MM.1S (cell line): ENCODE results near the gene YIPF4.

Experiments
- DNase-seq: peaks from one replicate; pipeline ENCODE4 v3.0.0-alpha.2; 2015
- H2AFZ ChIP-seq: fragments of 300-600 bp; sonication (generic); 2 replicates; pipeline ENCODE4 v1.6.0; 2016; ENCODE audit warnings: antibody characterized with exemption, low read length
- H3F3A ChIP-seq: fragments of 300-600 bp; sonication (generic); 2 replicates; pipeline ENCODE4 v1.6.1; 2016; ENCODE audit warnings: mild to moderate bottlenecking, antibody characterized with exemption, low read length, moderate library complexity, mixed read lengths; ENCODE audit not compliant: insufficient read depth
- H3K27ac ChIP-seq: fragments of 300-600 bp; sonication (generic); 2 replicates; pipeline ENCODE4 v1.5.1; 2016; ENCODE audit warnings: mild to moderate bottlenecking, low read length
- H3K27me3 ChIP-seq: fragments of 300-600 bp; sonication (generic); replicated peaks from 2 replicates; pipeline ENCODE4 v1.6.0; 2016; ENCODE audit warnings: low read length; ENCODE audit not compliant: insufficient read depth
- H3K36me3 ChIP-seq: fragments of 300-600 bp; sonication (generic); replicated peaks from 2 replicates; pipeline ENCODE4 v1.6.1; 2016; ENCODE audit warnings: mild to moderate bottlenecking, low read length, mixed read lengths; ENCODE audit not compliant: insufficient read depth
- H3K4me1 ChIP-seq: fragments of 300-600 bp; sonication (generic); 2 replicates; pipeline ENCODE4 v1.6.1; 2016; ENCODE audit warnings: low read length, mixed read lengths
- H3K4me2 ChIP-seq: fragments of 300-600 bp; sonication (generic); 2 replicates; pipeline ENCODE4 v1.6.0; 2016; ENCODE audit warnings: low read depth, low read length
- H3K4me3 ChIP-seq: fragments of 300-600 bp; sonication (generic); 2 replicates; pipeline ENCODE4 v1.5.1; 2016; ENCODE audit warnings: low read length, mixed read lengths
- H3K79me2 ChIP-seq: fragments of 300-600 bp; sonication (generic); 2 replicates; pipeline ENCODE4 v1.6.1; 2016; ENCODE audit warnings: mixed run types, low read length, mixed read lengths
- H3K9ac ChIP-seq: fragments of 300-600 bp; sonication (generic); 2 replicates; pipeline ENCODE4 v1.6.1; 2016; ENCODE audit warnings: low read length, mixed read lengths
- H3K9me2 ChIP-seq: fragments of 300-600 bp; sonication (generic); replicated peaks from 2 replicates; pipeline ENCODE4 v1.6.1; 2016; ENCODE audit warnings: mild to moderate bottlenecking, low read length, mixed read lengths; ENCODE audit not compliant: insufficient read depth
- H3K9me3 ChIP-seq: fragments of 300-600 bp; sonication (generic); replicated peaks from 2 replicates; pipeline ENCODE4 v1.6.1; 2016; ENCODE audit warnings: mild to moderate bottlenecking, low read length, mixed read lengths; ENCODE audit not compliant: insufficient read depth
- H4K20me1 ChIP-seq: fragments of 300-600 bp; sonication (generic); 2 replicates; pipeline ENCODE4 v1.6.1; 2016; ENCODE audit warnings: mild to moderate bottlenecking, low read length, moderate library complexity, mixed read lengths; ENCODE audit not compliant: insufficient read depth
- EZH2 ChIP-seq: fragments of 300-600 bp; sonication (generic); optimal IDR thresholded peaks from 2 replicates; pipeline ENCODE3; 2017; ENCODE audit warnings: low read depth, mild to moderate bottlenecking, antibody characterized with exemption, low read length, mixed read lengths
- EZH2phosphoT487 ChIP-seq: fragments of 300-600 bp; sonication (generic); IDR thresholded peaks from 2 replicates; pipeline ENCODE4 v1.6.1; 2018; ENCODE audit warnings: antibody characterized with exemption, low read length
- TF ChIP-seq, protein P1 (sequence below): fragments of 300-600 bp; sonication (generic); IDR thresholded peaks from 2 replicates; pipeline ENCODE4 v1.5.1; 2016; ENCODE audit warnings: antibody characterized with exemption, low read length, mixed read lengths

YIPF4 gene

DNA sequence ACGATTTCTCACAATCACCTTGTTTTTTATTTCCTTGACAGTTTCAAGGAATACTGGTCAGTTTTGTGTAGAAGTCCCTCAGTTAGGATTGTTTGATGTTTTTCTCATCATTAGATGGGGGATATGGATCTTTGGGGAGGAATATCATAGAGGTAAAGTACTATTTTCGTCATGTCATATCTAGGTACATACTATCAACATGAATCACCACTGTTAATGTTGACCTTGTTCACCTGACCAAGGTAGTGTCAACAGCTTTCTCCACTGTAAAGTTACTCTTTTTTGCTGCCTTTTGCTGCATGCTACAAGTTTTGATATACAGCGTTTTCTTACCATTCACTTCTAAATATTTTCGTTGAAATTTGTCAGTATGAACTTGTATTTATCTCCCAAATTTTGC, 45.7 kb upstream of the YIPF4 start:
- Histone ChIP-seq H4K20me1 (no peaks in the 10 kb centered on the region), H3K4me1 (0 out of 2 replicates have a peak, but pooled peaks cover 6% of the 10 kb centered on the region), H3K9me3 (no peaks in the 10 kb centered on the region), H3K4me3 (no peak overlapping the region), H3K9ac (no peak overlapping the region), H3K79me2 (no peaks in the 10 kb centered on the region), H2AFZ (no peak overlapping the region), H3K36me3 (no peaks in the 10 kb centered on the region), H3K9me2 (no peaks in the 10 kb centered on the region), H3F3A (no peaks in the 10 kb centered on the region), H3K4me2 (no peak overlapping the region), H3K27me3 (no peaks in the 10 kb centered on the region), H3K27ac (no peak overlapping the region)
- TF ChIP-seq EZH2phosphoT487, result no peak
- TF ChIP-seq EZH2, result no peak
- TF ChIP-seq, protein P1, sequence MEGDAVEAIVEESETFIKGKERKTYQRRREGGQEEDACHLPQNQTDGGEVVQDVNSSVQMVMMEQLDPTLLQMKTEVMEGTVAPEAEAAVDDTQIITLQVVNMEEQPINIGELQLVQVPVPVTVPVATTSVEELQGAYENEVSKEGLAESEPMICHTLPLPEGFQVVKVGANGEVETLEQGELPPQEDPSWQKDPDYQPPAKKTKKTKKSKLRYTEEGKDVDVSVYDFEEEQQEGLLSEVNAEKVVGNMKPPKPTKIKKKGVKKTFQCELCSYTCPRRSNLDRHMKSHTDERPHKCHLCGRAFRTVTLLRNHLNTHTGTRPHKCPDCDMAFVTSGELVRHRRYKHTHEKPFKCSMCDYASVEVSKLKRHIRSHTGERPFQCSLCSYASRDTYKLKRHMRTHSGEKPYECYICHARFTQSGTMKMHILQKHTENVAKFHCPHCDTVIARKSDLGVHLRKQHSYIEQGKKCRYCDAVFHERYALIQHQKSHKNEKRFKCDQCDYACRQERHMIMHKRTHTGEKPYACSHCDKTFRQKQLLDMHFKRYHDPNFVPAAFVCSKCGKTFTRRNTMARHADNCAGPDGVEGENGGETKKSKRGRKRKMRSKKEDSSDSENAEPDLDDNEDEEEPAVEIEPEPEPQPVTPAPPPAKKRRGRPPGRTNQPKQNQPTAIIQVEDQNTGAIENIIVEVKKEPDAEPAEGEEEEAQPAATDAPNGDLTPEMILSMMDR, result no peak
- DNase-seq, result no peak

DNA sequence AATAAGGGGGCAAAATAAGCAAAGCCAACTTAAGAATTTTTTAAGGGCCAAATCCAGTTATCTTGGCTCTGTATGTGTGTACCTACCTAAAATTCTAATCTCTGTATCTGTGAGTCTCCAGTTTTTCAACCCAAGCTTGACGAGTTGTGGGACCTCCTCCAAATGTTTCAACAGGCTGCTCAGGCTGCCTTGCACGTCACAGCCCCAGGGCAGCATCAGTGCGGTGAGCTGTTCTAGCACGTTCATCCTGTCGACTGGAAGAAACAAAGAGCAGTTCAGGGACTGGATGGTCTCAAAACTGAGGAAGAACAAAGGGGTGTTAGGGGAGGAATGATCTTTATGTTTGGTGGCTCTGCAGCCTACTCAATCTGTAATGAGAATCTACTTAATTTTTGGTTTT, 42.4 kb upstream of the YIPF4 start:
- no peaks in the 10 kb centered on the region for H3K27me3 ChIP-seq
- no peak for TF ChIP-seq EZH2
- TF ChIP-seq EZH2phosphoT487, result no peak
- TF ChIP-seq, protein P1, result no peak
- H2AFZ ChIP-seq, result no peak overlapping the region
- H3K9me3 ChIP-seq, result no peaks in the 10 kb centered on the region
- H4K20me1 ChIP-seq, result no peaks in the 10 kb centered on the region
- H3K4me1 ChIP-seq, result no peaks in the 10 kb centered on the region
- no peak overlapping the region for H3K9ac ChIP-seq
- H3K36me3 ChIP-seq, result no peaks in the 10 kb centered on the region
- H3K9me2 ChIP-seq, result no peaks in the 10 kb centered on the region
- H3K4me3 ChIP-seq, result no peak overlapping the region
- H3K79me2 ChIP-seq, result no peaks in the 10 kb centered on the region
- no peak overlapping the region for H3K27ac ChIP-seq
- H3F3A ChIP-seq, result no peaks in the 10 kb centered on the region
- no peak for DNase-seq
- H3K4me2 ChIP-seq, result no peak overlapping the region

DNA sequence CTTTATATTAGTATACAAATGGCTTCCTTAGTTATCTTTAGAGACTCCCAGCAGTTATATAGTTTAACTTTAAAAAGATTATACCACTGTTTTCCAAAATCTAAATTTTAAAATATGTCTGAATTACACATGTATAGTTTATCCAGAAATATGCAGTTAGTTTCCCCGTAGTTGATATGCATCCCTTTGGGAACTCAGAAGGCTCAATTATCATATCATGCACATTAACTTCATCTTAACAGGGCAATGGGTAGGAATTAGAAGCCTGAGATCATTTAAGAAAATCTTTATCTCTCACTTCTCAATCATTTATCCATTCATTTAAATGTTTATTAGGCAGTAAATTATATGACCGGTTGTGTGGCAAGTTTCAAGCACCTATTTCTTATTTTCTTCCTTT, 40.2 kb upstream of the YIPF4 start:
- TF ChIP-seq, protein P1, result no peak
- TF ChIP-seq EZH2, result no peak
- TF ChIP-seq EZH2phosphoT487, result no peak
- no peaks in the 10 kb centered on the region for H3K9me2 ChIP-seq
- H3F3A ChIP-seq, result no peaks in the 10 kb centered on the region
- no peaks in the 10 kb centered on the region for H3K27me3 ChIP-seq
- H3K9ac ChIP-seq, result no peak overlapping the region
- no peak overlapping the region for H3K4me3 ChIP-seq
- H2AFZ ChIP-seq, result no peak overlapping the region
- no peak for DNase-seq
- no peaks in the 10 kb centered on the region for H4K20me1 ChIP-seq
- H3K36me3 ChIP-seq, result no peaks in the 10 kb centered on the region
- no peaks in the 10 kb centered on the region for H3K79me2 ChIP-seq
- H3K9me3 ChIP-seq, result no peaks in the 10 kb centered on the region
- no peak overlapping the region for H3K4me2 ChIP-seq
- H3K4me1 ChIP-seq, result no peaks in the 10 kb centered on the region
- H3K27ac ChIP-seq, result no peak overlapping the region
